A673 (cell line): Measurements from ENCODE around the gene BUD23. TPM values are rescaled to one million over a fixed set of nuclear protein-coding genes. Genes with fewer than 3 reads are reported as not detected.

Experiments
- BruUV-seq: library from RNA; stranded (reverse); fragments of 400-500 nt; replicated peaks from 2 replicates; lab custom pipeline; 2021; lab: Mats Ljungman, UMichigan
- CTCF ChIA-PET: fragments of 300-600 bp; sonication (Branson Sonifier 250); formaldehyde crosslinking; loops from one replicate; lab custom pipeline; 2022; ENCODE audit warnings: antibody characterized with exemption; lab: Charles Lee
- POLR2A ChIA-PET: fragments of 300-600 bp; sonication (Branson Sonifier 250); formaldehyde crosslinking; loops from one replicate; lab custom pipeline; 2022; ENCODE audit warnings: antibody characterized with exemption; ENCODE audit not compliant: low non-redundant PET; lab: Charles Lee
- DNase-seq: peaks from one replicate; pipeline ENCODE4 v3.0.0-alpha.2; 2015; ENCODE audit warnings: low spot score
- H3K27ac ChIP-seq: fragments of 200-600 bp; sonication (generic); 2 replicates; pipeline ENCODE4 v1.5.1; 2016; ENCODE audit warnings: mixed run types, low read depth, mild to moderate bottlenecking, mixed read lengths, antibody characterized with exemption, low read length; ENCODE audit not compliant: poor library complexity, severe bottlenecking
- H3K27me3 ChIP-seq: fragments of 200-600 bp; sonication (generic); replicated peaks from 2 replicates; pipeline ENCODE4 v1.6.1; 2017; ENCODE audit warnings: mixed run types, low read depth, mild to moderate bottlenecking, mixed read lengths, antibody characterized with exemption, low read length; ENCODE audit not compliant: insufficient read depth, poor library complexity
- H3K36me3 ChIP-seq: fragments of 200-600 bp; sonication (generic); 2 replicates; pipeline ENCODE4 v1.6.1; 2016; ENCODE audit warnings: mixed run types, mild to moderate bottlenecking, mixed read lengths, antibody characterized with exemption, low read length; ENCODE audit not compliant: insufficient read depth, poor library complexity, severe bottlenecking
- H3K4me1 ChIP-seq: fragments of 200-600 bp; sonication (generic); 2 replicates; pipeline ENCODE4 v1.6.1; 2017; ENCODE audit warnings: mixed run types, mild to moderate bottlenecking, mixed read lengths, antibody characterized with exemption, low read length; ENCODE audit not compliant: insufficient read depth, poor library complexity, severe bottlenecking
- H3K4me3 ChIP-seq: fragments of 200-600 bp; sonication (generic); 2 replicates; pipeline ENCODE4 v1.5.1; 2016; ENCODE audit warnings: low read depth, mixed run types, mild to moderate bottlenecking, mixed read lengths, low read length; ENCODE audit not compliant: poor library complexity, severe bottlenecking
- H3K9me3 ChIP-seq: fragments of 200-600 bp; sonication (generic); 2 replicates; pipeline ENCODE4 v1.6.1; 2016; ENCODE audit warnings: mixed run types, low read depth, mild to moderate bottlenecking, mixed read lengths, antibody characterized with exemption, low read length; ENCODE audit not compliant: poor library complexity, severe bottlenecking
- EZH2 ChIP-seq: fragments of 200-600 bp; sonication (generic); IDR thresholded peaks from 2 replicates; pipeline ENCODE4 v1.6.1; 2017; ENCODE audit warnings: borderline replicate concordance, low read depth, mild to moderate bottlenecking, mixed read lengths, antibody characterized with exemption, low read length; ENCODE audit not compliant: poor library complexity, severe bottlenecking
- intact Hi-C: fragments of 100-400 bp; cut with micrococcal nuclease; formaldehyde crosslinking; loops from one replicate; pipeline ENCODE4 v1.10.0; 2022; ENCODE audit not compliant: unreplicated experiment
- total RNA-seq: library from RNA; stranded (reverse); gene quantifications from 2 replicates; pipeline ENCODE4 v1.2.3, GENCODE V29; 2021
- TF ChIP-seq, protein P1 (sequence below): fragments of 300-800, 200-600 bp; sonication (generic); conservative IDR thresholded peaks from 2 replicates; pipeline ENCODE4 v1.5.1; 2017; ENCODE audit warnings: low read depth, mild to moderate bottlenecking, antibody characterized with exemption, low read length, moderate library complexity, mixed read lengths

Gene BUD23
- total RNA-seq, 1 experiment from 2014 or later: 133 TPM

DNA sequence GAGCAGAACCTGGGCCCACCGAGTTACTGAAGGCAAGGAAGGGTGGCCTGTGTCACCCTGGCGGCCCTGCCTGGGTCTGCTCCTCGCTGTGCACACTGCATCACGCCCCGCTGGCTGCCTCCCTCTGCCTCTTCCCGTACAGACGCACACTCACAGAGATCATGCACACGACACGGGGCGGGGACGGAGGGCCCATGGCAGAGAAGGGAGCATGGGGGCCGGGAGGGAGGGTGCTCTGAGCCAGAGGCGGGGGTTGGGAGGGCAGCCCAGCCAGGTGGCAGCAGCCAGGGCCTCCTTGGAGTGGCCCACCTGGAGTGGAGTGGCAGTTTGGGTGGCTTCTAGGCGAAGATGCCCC is 16.6 kb downstream of the BUD23 start:
- POLR2A ChIA-PET: no interaction called here
- Histone ChIP-seq H3K4me1 (peaks cover 20% of the 10 kb centered on the region), H3K4me3 (no peak overlapping the region), H3K27ac (no peak overlapping the region), H3K36me3 (peaks cover 75% of the 10 kb centered on the region), H3K9me3 (no peaks in the 10 kb centered on the region), H3K27me3 (no peaks in the 10 kb centered on the region)
- intact Hi-C loops: no loop called here
- no peak for TF ChIP-seq EZH2
- TF ChIP-seq, protein P1, sequence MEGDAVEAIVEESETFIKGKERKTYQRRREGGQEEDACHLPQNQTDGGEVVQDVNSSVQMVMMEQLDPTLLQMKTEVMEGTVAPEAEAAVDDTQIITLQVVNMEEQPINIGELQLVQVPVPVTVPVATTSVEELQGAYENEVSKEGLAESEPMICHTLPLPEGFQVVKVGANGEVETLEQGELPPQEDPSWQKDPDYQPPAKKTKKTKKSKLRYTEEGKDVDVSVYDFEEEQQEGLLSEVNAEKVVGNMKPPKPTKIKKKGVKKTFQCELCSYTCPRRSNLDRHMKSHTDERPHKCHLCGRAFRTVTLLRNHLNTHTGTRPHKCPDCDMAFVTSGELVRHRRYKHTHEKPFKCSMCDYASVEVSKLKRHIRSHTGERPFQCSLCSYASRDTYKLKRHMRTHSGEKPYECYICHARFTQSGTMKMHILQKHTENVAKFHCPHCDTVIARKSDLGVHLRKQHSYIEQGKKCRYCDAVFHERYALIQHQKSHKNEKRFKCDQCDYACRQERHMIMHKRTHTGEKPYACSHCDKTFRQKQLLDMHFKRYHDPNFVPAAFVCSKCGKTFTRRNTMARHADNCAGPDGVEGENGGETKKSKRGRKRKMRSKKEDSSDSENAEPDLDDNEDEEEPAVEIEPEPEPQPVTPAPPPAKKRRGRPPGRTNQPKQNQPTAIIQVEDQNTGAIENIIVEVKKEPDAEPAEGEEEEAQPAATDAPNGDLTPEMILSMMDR: no peak
- DNase-seq: no peak
- CTCF ChIA-PET: no interaction called here
- no TSS peak for BruUV-seq

DNA sequence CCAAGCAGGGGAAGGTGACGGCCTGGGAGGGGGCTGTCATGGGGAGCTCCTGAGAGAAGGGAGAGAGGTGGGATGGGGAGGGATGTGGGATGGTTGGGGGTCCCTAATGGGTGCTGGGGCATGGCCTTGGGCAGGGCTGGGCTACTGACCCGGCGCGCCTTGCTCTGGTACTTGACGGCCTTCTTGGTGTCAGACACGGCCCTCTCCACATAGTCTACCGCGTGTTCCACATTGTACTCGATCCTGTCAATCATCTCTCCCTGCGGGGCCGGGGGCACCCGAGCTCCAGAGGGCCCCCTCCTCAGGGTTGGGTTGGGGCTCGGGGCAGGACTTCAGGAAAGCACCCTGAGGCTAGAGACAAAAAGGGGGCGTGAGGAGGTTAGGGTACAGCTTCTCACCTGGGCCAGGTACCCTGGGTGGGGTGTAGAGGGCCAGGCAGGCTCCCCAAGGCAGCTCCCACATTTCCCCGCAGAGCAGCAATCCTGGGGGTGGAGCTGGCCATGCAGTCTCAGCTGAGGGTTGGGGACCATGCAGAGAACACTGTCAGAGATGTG is 17.3 kb downstream of the BUD23 start:
- H3K27me3 ChIP-seq: no peaks in the 10 kb centered on the region
- H3K27ac ChIP-seq: no peak overlapping the region
- ChIA-PET POLR2A (no interaction called here), CTCF (no interaction called here)
- peaks cover 26% of the 10 kb centered on the region for H3K4me1 ChIP-seq
- TF ChIP-seq, protein P1: no peak
- TF ChIP-seq EZH2: no peak
- intact Hi-C loops: no loop called here
- BruUV-seq: no TSS peak
- no peaks in the 10 kb centered on the region for H3K9me3 ChIP-seq
- peaks cover 74% of the 10 kb centered on the region for H3K36me3 ChIP-seq
- DNase-seq: no peak
- no peak overlapping the region for H3K4me3 ChIP-seq

DNA sequence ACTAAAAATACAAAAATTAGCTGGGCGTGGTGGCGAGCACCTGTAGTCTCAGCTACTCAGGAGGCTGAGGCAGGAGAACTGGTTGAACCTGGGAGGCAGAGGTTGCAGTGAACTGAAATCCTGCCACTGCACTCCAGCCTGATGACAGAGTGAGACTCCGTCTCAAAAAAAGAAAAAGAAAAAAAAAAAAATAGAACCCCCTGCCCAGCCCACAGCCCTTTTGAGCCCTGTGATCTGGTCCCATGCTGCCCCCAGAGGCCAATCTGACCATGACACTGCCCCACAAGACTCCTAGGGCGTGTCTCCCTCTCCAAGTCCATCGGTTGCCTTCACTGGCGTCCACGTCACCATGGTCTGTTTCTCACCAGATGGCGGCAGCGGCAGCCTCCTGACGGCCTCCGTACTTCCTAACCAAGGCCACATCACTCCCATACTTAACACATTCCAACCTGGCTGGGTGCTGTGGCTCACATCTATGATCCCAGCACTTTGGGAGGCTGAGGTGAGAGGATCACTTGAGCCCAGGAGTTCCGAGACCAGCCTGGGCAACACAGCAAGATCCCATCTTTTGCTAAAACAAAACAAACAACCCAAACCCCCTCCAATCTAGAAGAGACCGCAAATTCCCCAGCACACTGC is 18.1 kb downstream of the BUD23 start:
- CTCF ChIA-PET: interaction anchor here (0.6 to 1.1 kb wide), 2 partner anchors 8 to 203 kb away, joined by 3 to 15 read pairs; no protein-coding TSS in a partner anchor
- DNase-seq: peak; percentile 58

More for the DNA sequence above, 18.1 kb downstream of the BUD23 start:
- peaks cover 66% of the 10 kb centered on the region for H3K36me3 ChIP-seq
- BruUV-seq: TSS peak; percentile 25
- POLR2A ChIA-PET: no interaction called here
- TF ChIP-seq, protein P1: peak; percentile 58
- no peak for TF ChIP-seq EZH2
- intact Hi-C loops: no loop called here
- no peak overlapping the region for H3K4me3 ChIP-seq
- peaks cover 34% of the 10 kb centered on the region for H3K4me1 ChIP-seq
- H3K9me3 ChIP-seq: no peaks in the 10 kb centered on the region
- no peaks in the 10 kb centered on the region for H3K27me3 ChIP-seq
- peak overlapping the region; percentile 68 for H3K27ac ChIP-seq
